Stimulated activated CD4-positive, alpha-beta T cell treated with anti-CD3 and anti-CD28 coated beads, Interleukin-12 subunit alpha, Interleukin-12 subunit beta, amount 100 ng/mL, for 24 hours (primary cell): ENCODE data around the gene ZNF71.

Experiments
- DNase-seq, 2 experiments: peaks; one replicate each; pipeline ENCODE4 v3.0.0-alpha.2; 2020; ENCODE audit warnings: low read depth in 2 of 2

The ZNF71 gene

GRCh38 chr19:56594783-56595547 is at the start of gene ZNF71:
ZNF71 (plus strand) TSS chr19:56595302; CDS start chr19:56601559, 6,257 bp downstream.
- DNase-seq = peak; percentile 80 to 84

- DNase-seq = no peak
Observed at GRCh38 chr19:56547535-56547934, 47.6 kb upstream of the ZNF71 start.

- no peak for DNase-seq
Observed at GRCh38 chr19:56554272-56554869, 40.7 kb upstream of the ZNF71 start.

GRCh38 chr19:56562766-56563165 is 32.3 kb upstream of the ZNF71 start:
- DNase-seq = no peak

- peak; percentile 2 to 38 for DNase-seq
Observed at GRCh38 chr19:56566904-56567273, 28.2 kb upstream of the ZNF71 start.

- DNase-seq = peak; percentile 76 to 85
Observed at GRCh38 chr19:56567274-56568120, 27.6 kb upstream of the ZNF71 start, which contains the start of gene ZNF470. ZNF470 (plus strand) TSS chr19:56567468; CDS start chr19:56570312, 2,844 bp downstream.

GRCh38 chr19:56572589-56572988 is 22.5 kb upstream of the ZNF71 start:
- no peak for DNase-seq

- DNase-seq = no peak
Observed at GRCh38 chr19:56573914-56574313, 21.2 kb upstream of the ZNF71 start.

GRCh38 chr19:56577719-56578602 is 17.1 kb upstream of the ZNF71 start:
- no peak for DNase-seq

GRCh38 chr19:56594446-56594782 is 688 bp upstream of the ZNF71 start:
- DNase-seq = no peak

GRCh38 chr19:56595548-56595899 is 422 bp downstream of the ZNF71 start:
- DNase-seq = no peak

GRCh38 chr19:56596676-56597075 is 1.6 kb downstream of the ZNF71 start:
- DNase-seq = no peak

GRCh38 chr19:56597696-56598095 is 2.6 kb downstream of the ZNF71 start:
- no peak for DNase-seq

- no peak for DNase-seq
Observed at GRCh38 chr19:56601375-56601774, 6.3 kb downstream of the ZNF71 start.

GRCh38 chr19:56603829-56604228 is 8.7 kb downstream of the ZNF71 start:
- no peak for DNase-seq

GRCh38 chr19:56608274-56608964 is 13.3 kb downstream of the ZNF71 start:
- no peak for DNase-seq

GRCh38 chr19:56611288-56611687 is 16.2 kb downstream of the ZNF71 start:
- no peak for DNase-seq

GRCh38 chr19:56612737-56613136 is 17.6 kb downstream of the ZNF71 start:
- DNase-seq = no peak

- no peak for DNase-seq
Observed at GRCh38 chr19:56613639-56614038, 18.5 kb downstream of the ZNF71 start.

GRCh38 chr19:56617531-56617930 is 22.4 kb downstream of the ZNF71 start:
- DNase-seq = no peak

GRCh38 chr19:56619121-56619520 is 24.0 kb downstream of the ZNF71 start:
- DNase-seq = no peak
